GOT3 (cell line): ENCODE data around the gene CARS2.
"Not testable (repeated sequence)": the region's sequence is repeated elsewhere in the genome, so short reads cannot be mapped to it uniquely, and the experiment has no call there.

Experiments used
- DNase-seq: peaks from one replicate; lab custom pipeline; 2025; ENCODE audit warnings: mixed read lengths; lab: John Stamatoyannopoulos, UW

Gene CARS2

DNA sequence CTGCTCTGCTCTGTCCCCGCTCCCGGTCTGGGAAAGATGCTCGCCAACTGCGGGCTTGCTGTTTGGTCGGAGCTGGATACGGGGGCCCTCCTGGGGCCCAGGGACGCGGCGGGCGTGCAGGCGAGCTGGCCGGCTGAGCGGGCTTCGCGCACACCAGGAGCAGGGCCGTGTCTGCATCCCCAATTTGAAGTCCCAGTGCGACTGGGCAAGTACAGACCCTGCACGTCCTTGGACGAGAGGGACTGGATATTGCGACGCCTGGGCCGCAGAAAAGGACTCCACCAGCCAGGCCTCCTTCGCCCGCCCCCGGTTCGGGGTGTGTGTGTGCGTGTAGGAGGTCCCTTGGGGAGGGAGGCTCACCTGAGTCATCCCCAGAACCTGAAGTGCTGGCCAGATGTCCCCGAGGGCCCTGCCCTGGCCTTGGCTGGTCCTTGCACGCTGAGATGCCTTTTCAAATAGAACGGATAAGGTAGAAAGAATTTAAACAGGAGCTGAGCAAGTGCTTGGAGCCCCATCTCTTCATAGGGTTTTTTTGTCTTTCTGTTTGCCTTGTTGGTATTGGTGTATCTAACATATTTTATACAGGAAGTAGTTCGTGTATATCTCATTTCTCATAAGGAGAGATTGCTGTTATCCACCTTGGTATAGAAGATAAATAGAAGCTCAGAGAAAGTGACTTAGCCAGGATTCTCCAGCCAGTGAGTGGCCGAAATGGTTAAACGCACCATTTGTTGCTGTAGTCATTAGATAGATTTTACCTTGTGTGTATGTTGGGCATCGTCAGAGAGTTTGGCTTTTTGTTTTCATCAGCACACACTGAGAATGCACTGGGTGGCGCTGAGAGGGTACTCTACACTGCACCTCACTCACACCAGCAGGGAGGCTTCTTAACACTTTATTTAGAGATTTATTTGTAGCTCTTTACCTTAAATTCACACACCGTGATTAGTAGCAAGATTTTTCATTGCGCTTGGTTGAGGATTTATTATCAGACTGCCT lies 89.5 kb downstream of the CARS2 start:
- DNase-seq, result no peak

GRCh38 chr13:110615322-110616102 lies 90.4 kb downstream of the CARS2 start, which contains the start of gene NAXD:
Gene NAXD, plus strand, starts transcription at chr13:110615545. Its CDS starts 57 bp downstream, at chr13:110615602.
- peak; percentile 57 for DNase-seq

DNA sequence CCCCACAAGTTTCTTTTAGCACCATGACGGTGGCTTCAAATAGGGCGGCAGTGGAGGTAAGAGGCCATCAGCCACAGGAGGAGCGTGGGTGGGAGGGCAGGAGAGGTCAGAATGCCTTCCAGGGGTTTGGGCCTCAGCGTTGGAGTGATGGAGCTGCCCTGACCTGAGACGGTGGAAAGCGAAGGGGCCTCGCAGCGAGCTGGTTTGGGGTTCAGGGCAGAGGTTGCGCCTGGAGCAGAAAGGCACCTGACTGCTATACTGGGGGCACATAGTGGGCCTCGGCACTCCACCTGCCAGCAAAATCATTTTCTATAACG lies 91.0 kb downstream of the CARS2 start:
- DNase-seq, result no peak

DNA sequence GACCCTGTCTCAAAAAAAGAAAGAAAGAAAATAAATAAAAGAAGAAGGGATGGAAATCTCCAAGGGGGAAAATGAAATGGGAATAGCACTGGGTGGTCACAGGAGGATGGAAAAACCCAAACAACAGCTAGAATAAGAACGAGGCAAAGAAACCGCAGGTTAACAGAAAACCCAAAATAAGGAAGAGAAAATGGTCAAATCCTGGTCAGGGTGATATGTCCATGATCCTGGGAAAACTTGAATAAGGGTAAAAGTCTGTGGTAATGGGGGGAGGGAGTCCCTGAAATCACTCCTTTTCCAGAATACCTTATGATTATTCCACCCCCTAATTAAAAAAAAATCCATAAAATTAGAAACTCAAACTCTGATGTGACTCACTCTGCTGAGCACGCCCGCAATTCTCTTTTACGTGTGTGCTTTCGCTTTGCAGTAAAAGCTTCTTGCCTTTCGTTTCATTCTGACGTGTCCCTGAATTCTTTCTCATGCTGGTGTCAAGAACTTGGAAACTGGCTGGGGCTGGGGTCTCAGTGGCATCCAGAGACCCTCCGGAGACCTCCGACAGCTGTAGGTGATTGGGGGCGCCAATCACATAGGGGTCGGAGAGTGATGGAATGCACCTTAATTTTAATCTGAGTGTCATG lies 94.8 kb downstream of the CARS2 start:
- DNase-seq, result no peak

- DNase-seq, result no peak
Observed at GRCh38 chr13:110607675-110608224, 98.2 kb downstream of the CARS2 start.

DNA sequence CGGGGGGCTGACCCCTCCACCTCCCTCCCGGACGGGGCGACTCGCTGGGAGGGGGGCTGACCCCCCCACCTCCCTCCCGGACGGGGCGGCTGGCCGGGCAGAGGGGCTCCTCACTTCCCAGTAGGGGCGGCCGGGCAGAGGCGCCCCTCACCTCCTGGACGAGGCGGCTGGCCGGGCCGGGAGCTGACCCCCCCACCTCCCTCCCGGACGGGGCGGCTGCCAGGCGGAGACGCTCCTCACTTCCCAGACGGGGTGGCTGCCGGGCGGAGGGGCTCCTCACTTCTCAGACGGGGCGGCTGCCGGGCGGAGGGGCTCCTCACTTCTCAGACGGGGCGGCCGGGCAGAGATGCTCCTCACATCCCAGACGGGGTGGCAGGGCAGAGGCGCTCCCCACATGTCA lies 99.6 kb downstream of the CARS2 start:
- DNase-seq, result not testable (repeated sequence)

DNA sequence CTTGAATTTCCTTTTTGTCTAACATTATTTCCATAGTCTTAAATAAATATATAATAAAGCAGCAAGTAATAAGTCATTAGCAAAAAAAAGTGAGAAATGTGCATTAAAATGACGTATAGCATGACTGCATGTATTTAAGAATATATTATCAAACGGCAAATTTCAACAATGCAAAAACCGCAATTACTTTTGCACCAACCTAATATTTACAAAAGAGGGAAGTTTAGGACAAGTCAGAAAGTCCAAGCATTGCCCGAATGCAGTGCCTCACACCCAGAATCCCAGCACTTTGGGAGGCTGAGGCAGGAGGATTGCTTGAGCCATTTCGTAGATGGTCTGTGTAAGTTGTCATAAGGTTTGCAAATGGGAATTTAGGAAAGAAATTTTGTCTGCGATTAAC lies 100.8 kb downstream of the CARS2 start:
- DNase-seq, result no peak

- no peak for DNase-seq
Observed at GRCh38 chr13:110600980-110601379, 104.9 kb downstream of the CARS2 start.

DNA sequence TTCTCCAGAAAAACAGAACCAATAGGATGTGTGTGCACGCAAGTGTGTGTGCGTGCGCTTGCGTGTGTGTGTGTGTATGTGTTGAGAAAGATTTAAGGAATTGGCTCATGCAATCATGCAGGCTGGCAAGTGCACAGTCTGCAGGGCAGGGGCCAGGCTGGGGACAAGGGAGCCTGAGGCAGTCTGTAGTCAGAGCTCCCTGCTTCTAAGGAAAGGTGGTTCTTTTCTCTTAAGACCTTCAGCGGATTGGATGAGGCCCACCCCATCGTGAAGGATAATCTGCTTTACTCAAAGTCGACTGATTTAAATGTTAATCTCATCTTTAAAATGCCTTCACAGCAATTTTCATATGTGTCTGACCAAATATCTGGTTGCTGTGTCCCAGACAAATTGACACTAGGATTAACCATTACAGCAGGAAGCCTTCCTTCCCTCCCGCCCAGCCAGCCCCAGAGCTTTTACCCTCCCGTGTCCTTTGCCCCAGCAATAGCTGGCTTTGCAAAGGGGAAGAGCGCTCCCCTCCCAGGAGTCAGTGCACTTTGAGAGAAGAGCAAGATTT lies 105.6 kb downstream of the CARS2 start:
- no peak for DNase-seq

- DNase-seq, result no peak
Observed at GRCh38 chr13:110597041-110597689, 108.8 kb downstream of the CARS2 start.

DNA sequence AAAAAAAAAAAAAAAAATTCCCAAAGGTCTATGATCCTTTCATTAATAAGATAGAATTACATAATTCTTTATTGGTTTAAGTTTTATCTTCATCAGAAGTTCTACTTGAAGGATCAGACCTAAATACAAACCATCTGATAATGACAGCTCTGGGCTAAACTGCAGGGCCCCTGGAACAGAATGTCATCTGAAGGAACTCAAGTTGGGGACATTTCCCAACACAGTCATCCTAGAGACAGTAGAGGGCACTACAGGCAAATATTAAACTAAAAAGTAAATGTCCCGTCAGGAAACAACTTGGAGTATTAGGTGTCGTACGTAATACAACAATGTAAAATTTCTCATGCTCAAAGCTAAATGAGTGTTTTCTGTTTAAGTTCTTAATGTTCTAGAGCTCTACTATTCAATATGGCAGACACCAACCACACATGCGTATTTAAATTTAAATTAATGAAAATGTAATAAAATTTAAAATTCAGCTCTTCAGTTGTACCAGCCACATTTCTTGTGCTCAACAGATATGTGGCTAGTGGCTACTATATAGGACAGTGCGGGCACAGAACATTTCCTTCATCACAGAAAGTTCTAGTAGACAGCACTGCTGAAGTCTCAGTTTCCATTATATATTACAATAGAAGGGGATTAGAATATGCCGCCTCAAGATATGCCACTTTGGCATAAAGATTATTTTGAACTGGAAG lies 112.3 kb downstream of the CARS2 start:
- DNase-seq, result no peak

DNA sequence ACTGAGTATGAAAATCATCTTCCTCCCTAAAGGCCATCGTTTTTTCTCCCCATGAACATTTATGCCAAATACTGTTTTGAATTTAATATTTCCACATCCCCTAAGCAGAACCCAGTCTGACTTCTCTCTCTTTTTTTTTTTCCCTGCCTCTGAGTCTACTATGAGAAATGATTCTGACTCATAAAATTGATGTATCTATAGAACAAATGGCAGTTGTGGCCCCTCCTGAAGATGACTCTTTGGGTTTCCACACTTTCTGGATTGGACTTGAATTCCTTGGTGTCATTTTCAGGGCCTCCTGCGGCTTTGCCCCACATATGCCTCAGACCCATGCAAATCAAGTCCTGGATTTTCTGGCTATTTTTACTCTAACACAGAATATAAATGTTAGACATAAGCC lies 113.3 kb downstream of the CARS2 start:
- no peak for DNase-seq
